H1 (cell line): ENCODE measurements around the gene AGBL1. TPM values are rescaled to one million over a fixed set of nuclear protein-coding genes. Genes with fewer than 3 reads are reported as not detected.

Experiments used
- EGR1 ChIP-seq: IDR thresholded peaks from 2 replicates; pipeline ENCODE4 v1.6.1; 2011; ENCODE audit warnings: low read depth, low read length, borderline replicate concordance
- YY1 ChIP-seq: IDR thresholded peaks from 2 replicates; pipeline ENCODE4 v1.6.1; 2011; ENCODE audit warnings: low read depth, mild to moderate bottlenecking, low read length
- polyA plus RNA-seq, 7 experiments: library from polyadenylated mRNA; depleted of rRNA in 3 of 7; stranded (reverse) in 5 of 7; unstranded in 2 of 7; fragments of >200 nt in 5 of 7; fragments of 200-250 nt in 2 of 7; gene quantifications; 1 replicate in 5 of 7; 2 replicates in 1 of 7; 4 replicates in 1 of 7; pipeline versions ENCODE4 v1.2.1 to v1.2.3, GENCODE V29; 2011 to 2013; ENCODE audit warnings: missing spikeins in 2 of 7, mixed read lengths in 2 of 7
- total RNA-seq: library from RNA; stranded (reverse); fragmentation: NEBNext Ultra II Directional; extraction: Animal tissue kit (Norgen Biotek cat#: 25700); gene quantifications from 2 replicates; pipeline ENCODE4 v1.2.1, GENCODE V29; 2021

AGBL1 gene
- total and polyA plus RNA-seq, 2 of the 8 experiments (the other 6 are each of a cell fraction or from before 2014, with no cell fraction given) = not detected

DNA sequence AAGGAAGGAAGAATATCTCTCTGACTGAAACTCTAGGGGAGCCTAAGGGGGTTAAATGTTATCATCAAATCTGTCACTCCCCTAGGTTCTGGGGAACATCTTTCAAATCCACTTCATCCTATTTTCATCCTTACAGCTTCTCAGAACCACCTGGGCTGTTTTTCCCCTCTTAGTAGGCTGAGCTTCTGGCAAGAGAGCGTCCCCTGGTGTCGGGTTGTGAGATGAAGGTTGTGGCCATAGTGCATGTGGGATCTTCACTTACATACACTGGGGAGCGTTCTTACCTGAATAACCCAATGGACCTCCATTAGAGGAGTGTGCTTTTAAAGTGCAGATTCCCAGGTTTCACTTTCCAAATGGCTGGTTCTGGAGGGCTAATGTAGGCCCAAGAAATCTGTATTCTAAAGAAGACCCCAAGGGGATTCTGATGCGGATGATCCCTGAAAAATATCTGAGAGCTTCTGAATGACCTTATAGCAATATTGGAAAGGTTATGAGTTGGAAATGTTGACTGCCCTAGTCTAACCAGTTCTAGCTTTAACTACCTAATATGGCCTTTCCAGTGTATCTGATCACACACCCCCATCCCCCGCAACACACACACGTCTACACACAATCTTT, 663.7 kb downstream of the AGBL1 start (continued):
- TF ChIP-seq EGR1 (no peak), YY1 (peak; percentile 67; the same call in 1 of the 2 replicates)
